Epithelial cell of prostate (primary cell): ENCODE data around the gene MSMB.

Experiments
- DNase-seq: peaks from one replicate; pipeline ENCODE4 v3.0.0-alpha.2; 2011; ENCODE audit warnings: low read depth, low spot score
- H3K27ac ChIP-seq: fragments of 450-650 bp; 2 replicates; pipeline ENCODE4 v1.5.1; 2017; ENCODE audit warnings: mild to moderate bottlenecking

MSMB gene

DNA sequence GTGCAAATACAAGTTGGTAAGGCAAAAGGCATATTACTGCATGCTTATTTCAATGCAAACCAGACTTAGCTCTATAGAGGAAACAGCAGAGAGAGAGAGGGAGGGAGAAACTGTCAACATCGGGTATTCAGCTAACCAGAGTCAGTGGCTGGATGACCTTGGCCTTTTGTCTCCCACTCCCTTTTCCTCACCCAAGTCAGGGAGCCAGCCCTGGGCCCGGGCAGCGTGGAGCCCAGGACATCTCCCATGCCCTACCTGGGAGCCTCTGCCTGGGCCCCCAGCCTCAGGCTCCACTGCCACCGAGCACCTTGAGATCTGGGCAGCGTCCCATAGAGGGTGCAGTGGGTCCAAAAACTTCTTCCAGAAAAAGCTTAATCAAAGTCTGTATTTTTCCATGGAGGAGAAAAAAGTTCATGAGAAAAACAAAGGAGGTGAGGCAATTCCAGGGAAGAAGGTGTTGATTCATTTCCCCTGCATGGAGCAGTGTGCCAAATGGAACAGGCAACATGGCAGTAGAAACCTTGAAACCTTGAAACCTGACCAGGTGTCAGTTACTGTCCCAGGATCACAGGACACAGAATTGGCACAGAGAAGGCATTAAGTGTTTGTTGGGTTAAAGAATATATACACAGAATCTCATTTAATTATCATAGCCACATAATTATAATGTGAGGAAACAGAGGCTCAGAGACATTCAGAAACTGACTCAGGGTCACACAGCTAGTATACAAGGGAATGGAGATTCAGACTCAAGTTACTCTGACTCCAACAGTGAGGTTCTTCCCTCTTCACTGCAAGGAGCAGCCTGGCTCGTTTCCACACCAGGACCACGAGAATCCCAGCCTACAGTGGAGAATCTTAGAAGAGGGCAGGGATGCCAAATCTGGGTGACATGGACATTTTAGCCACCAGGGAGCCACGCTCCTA lies 9.9 kb downstream of the MSMB start:
- DNase-seq, result no peak
- H3K27ac ChIP-seq, result peak overlapping the region; percentile 22

DNA sequence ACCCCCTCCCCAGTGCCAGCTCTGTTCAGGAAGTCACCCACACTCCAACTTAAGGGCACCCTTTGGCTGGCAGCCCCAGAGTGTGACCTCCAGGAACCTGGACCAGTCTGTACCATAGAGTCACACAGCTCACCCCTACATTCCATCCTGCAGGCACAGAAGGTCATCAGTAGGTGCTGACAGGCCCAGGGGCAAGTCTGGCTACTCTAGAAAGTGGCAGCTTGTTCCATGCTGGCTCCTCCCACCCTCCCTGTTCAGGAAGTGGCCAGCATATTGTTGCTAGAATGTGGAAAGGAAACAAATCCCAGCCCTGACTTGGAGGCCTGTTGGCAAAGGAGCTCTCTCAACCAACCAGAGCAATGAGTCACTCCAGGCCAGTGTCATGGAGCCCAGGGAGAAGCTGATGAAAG lies 12.5 kb downstream of the MSMB start:
- peak overlapping the region; percentile 67 for H3K27ac ChIP-seq
- peak; percentile 46 for DNase-seq

DNA sequence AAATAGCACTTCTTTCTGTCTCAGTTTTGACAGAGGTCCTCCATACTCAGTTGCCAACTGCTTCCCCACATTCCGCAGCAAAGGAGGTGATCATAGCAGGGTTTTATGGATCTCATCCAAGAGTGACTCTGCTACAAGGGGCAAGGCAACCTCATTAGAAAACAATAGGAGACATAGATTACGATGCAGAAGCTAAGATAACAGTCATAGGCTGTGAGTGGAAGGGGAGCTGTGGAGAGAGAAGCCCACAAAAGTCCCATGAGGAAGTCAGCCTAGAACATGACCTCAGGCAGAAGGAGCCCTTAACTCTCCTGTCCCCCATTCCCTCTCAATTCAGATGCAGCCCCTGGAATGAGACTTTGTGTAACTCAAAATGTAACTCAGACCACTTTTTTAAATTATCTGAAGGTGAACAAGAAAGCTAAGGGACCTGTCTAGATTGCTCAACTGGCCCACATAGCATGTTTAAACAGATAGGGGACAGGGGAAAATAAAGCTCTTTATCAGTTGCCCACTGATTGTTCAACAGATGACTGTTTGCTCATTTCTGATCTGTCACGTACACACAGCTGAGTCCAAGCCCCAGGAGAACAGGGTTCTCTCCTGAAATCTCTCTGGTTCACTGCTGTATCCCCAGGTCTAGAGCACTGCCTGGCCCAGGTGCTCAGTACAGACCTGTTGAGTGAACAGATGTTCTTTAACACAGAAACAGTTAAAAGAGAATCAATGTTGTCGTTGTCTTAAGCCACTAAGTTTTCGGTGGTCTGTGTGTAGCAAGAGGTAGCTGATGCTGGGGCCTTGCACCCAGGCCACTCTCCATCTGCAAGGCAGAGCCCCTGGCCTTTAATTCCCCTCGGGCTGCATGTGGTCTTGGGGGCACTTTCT lies 14.2 kb downstream of the MSMB start:
- no peak for DNase-seq
- no peak overlapping the region for H3K27ac ChIP-seq

DNA sequence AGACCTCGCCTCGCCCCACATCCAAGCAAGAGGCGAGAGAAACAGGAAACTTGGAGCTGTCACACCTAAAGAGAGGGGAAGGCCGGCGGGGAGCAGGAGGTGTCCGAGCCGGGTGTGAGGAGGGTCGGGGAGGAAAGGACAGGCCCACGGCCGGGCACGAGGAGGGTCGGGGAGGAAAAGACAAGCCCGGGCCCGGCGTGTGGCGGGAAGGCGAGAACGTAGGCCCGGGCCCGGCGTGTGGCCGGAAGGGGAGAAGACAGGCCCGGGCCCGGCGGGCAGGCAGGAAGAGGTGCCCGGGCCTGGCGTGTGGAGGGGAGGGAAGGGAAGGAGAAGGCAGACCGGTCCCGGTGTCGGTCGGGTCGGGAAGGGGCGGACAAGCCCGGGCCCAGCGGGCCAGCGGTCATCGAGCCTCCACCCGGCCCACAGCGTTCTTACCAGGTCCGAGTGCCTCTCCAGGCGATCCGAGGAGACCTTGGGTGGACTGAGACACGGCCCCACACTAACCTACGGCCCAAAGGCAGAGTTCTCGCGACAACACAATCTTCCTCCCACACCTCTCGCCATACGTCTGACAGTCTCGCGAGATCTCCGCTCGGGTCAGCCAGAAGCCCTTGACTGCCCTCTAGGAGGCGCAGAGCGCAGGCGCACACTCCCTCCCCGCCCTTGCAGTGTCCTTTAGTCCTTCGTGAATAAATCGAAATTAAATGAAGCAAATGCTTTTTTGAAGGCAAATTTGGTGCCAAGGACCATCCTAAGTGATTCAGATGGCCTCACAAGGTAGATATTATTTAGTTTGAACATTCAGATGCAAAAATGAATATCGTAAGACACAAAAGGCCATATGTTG lies 15.8 kb downstream of the MSMB start, which contains the start of gene NCOA4:
Gene NCOA4 (minus strand): TSS at position 533 of the 847 bp plus-strand sequence. CDS start 13,943 bp downstream, outside the sequence.
- DNase-seq, result peak; percentile 91
- peak within 1 kb of the TSS; percentile 87 for H3K27ac ChIP-seq

DNA sequence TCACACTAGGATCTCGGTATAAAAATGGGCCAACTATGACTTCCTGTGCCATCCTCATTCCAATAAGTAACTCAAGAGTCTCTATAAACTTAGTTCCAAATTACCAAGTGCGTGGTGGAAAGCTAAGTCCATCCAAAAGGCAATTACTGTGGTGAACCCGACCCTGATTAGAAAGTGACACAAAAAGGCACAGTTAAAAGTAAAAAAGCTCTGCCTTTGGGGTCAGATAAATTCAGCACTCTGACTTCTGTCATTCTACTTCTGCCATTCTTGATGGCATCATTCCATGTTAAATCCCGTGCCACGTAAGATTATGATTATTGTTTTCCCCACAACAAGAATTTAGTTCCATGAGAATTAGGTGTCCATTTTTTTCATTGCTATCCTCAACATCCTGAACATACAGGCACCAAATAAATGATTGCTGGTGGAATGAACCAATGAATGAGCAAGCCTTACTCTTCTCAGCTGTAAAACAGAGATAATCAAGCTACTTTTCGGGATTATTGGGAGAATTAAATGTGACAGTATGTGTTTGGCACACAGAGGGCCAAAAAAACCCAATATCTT lies 16.5 kb downstream of the MSMB start:
- DNase-seq, result no peak
- peak overlapping the region; percentile 87 for H3K27ac ChIP-seq

DNA sequence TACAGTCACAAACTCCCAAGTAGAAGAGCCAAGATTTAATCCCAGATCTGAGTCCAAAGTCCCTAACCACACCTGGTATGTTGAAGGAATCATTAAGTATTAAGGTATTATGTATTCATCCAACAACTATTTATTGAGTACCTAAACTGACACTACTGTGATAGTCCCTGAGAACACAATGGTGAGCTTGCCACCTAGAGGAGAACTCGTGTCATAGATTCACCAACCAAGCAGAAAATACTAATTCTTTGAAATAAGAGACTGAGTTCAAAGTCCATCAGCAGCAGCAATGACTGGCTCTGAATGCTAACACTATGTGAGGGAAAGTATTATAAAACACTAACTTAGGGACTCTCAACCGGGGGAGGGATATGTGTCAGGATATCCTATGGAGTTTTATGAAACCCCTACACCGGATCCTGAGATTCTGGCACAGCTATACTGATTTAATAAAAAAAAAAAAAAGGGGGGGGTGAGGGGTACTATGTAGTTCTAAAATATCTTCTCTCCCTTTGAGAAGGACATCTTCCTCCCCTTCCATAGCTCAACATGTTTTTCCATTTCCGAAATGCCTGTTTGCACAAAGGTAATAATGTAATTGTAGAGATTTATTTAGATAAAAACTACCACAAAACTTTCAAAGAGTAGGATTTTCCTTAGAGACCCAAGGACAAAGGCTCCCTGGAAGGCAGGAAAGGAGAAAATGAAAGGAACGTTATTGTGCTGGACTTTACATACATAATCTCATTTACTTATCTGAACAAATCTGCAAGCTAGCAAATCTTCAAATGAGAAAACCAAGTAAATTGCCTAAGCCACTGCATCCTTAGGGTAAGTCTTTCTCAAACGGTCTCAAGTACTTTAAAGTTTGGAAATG lies 17.2 kb downstream of the MSMB start:
- peak overlapping the region; percentile 87 for H3K27ac ChIP-seq

DNA sequence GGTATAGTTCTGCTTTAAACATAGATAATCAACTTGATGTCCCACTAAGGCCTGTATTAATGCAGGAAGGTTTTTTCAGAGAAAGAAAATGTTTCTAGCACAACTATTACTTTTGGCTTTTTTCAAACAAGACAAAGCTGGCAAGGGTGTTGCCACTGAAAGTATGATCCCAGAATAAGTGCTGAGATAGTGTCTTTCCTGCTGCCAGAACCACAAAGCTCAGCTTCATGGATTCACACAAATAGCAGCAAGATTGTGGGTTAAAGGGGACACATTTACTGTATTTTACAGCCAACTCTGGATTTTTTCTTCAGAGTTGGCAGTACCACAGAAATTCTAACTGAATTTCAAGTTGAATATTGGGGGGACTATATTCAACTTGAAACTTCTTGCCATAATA lies 20.0 kb downstream of the MSMB start:
- no peak overlapping the region for H3K27ac ChIP-seq
- no peak for DNase-seq

More for the DNA sequence above, 17.2 kb downstream of the MSMB start:
- DNase-seq, result peak; percentile 37

DNA sequence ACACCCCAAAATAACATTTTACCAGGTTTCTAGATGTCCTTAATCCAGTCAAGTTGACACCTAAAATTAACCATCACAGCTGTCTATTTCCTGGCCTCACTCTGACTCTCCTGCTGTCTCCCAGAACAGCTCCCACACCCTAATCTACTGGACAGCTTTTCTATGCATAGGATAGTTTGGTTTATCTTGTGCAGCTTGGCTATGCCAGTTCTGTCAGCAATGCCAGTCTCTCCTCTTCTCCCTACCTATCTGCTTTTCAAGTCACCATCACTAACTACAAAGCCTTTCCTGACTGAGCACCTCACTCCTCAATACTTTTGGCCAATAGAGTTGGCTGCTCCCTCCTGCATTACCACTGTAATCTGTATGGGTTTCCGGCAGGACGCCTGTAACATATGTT lies 20.7 kb downstream of the MSMB start:
- DNase-seq, result no peak
- peak overlapping the region; percentile 2 for H3K27ac ChIP-seq

DNA sequence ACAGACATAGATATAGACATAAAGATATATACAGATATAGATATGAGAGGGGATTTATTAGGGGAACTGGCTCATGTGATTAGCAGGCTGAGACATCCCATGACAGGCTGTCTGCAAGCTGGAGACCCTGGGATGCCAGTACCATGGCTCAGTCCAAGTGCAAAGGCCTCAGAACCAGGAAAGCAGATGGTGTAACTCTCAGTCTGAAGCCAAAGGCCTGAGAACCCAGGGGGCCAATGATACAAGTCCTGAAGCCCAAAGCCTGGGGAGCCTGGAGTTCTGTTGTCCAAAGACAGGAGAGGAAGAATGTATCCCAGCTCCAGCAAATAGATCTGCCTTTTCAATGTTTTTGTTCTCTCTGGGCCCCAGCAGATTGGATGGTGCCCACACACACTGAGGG lies 21.1 kb downstream of the MSMB start:
- no peak for DNase-seq
- peak overlapping the region; percentile 2 for H3K27ac ChIP-seq

DNA sequence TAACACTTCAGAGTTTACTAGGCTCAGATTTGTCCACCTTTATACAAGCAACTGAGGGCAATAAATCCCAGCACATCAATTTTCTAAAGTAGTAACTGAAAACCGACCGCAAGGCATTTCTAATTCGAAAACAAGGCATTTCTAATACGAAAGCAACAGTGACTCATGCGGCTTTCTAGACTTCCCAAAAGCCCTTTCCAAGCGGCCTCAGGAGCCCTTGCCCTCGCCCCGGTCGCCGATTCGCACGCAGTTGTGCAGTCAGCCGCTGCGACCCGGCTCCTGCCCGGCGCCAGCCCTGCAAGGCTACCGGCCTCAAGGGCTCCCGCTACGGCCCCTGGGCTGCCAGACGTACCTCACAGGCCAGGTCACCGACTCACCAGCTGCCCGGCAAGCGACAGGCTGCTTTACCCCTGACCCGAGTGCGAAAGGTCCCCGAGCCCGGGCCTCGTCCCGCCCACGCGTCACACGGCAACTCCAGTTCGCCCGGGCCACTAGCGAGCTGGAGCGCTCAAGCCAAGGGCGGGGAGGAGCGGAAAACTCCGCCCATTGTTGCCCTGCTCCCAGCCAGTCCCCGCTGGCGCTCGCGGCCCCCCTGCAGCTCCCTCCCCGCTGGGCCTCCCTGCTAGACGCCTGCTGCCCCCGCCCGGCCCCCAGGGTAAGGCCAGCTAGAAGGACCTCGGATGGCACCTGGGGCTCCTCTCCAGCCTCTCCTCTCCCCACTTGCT lies 22.9 kb downstream of the MSMB start:
- no peak for DNase-seq
- peak overlapping the region; percentile 65 for H3K27ac ChIP-seq

DNA sequence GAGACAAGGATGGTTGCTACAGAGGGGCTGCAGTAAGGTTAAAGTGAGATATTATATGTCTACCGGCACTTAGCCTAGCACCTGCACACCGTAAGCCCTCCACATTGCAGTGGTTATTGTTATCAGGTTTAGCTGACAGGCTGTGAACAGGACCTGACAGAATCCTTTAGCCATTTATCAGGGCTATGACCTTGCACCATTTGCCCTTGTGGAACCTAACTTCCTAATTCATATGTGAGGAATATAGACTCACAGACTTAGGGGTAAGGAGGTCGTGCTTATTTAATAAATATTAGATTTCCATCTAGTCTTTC lies 25.8 kb downstream of the MSMB start:
- DNase-seq, result no peak
- H3K27ac ChIP-seq, result no peak overlapping the region

DNA sequence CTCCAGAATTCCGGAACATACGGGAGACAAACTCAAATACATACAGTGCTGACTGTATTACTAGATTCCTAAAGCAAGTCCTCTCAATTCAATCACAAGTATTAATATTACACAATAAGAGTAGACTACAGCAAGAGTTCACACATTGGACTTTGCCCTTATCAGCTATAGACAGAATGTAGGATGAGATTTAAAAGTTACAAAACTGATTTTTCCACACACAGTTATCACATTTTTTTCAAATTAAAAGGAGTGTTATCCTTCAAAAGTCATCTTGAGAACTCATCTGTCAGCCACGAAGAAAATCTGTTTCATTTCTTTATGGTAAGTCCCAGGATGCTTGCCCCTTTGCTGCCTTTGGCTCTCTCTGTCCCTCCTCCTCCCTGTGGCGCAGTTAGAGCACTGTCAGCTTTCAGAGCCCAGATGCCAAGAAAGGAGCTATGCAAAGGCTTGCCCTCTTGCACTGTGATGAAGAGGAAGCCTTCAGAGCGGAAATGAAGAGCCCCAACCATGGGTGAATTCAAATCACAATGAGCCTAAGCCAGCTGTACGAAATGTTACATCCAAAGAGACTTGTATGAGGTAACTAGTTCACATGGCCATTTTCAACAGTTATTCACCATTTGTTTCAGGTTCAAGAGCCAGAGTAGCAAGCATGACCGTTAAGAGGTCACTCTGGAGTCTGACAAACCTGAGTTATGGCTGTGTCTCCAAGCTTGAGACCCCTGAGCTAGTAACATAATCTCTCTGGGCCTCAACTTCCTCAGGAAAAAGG lies 26.3 kb downstream of the MSMB start:
- DNase-seq, result no peak
- no peak overlapping the region for H3K27ac ChIP-seq

DNA sequence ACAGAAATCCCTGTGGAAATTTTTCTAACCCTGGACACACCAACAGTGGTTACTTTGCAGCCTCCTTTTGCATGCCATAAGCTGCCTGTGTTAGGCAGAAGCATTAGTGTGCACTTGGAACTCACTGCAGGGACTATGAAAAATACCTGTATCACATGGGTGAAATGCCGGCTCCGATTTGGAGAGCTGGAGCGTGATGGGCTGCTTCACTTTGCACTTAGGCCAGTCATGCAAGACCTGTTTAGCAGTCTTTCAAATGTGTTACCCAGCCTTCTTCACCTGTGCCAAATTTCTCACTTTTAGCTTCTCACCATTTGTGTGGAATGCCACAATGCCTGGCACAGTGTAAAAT lies 26.9 kb downstream of the MSMB start:
- H3K27ac ChIP-seq, result no peak overlapping the region
- DNase-seq, result no peak

DNA sequence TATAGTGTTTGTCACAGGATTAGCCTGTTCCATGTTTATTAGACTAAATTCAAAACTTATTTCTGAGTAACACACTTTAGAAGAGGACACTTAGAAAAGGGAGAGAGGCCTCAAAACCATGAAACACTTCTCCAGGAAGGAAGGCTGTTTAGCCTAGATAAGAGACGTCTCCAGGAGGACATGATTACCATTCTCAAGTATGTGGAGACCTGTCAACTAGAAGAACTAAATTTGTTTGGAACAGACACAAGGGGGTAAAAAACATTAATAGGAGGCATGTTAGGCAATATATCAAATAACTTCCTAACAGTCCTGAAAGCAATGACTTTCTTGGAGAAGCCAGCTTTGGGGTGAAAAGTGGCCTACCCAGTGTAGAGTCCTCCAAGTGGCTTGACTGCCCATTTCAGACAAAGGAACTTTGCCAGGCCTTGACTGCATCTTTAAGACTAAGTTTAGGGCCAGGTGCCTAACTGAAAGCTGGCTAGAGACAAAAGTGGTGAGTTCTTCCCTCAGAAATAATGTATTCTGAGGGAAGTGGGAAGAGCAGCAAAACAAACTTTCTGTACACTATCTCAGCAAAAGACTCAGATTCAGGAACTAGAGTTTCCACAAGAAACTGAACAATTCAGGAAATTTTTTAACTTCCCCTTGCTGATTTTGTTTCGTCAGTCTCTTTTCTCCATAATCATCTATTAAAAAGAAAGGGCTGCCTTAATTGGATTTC lies 27.5 kb downstream of the MSMB start:
- no peak overlapping the region for H3K27ac ChIP-seq
- DNase-seq, result no peak

DNA sequence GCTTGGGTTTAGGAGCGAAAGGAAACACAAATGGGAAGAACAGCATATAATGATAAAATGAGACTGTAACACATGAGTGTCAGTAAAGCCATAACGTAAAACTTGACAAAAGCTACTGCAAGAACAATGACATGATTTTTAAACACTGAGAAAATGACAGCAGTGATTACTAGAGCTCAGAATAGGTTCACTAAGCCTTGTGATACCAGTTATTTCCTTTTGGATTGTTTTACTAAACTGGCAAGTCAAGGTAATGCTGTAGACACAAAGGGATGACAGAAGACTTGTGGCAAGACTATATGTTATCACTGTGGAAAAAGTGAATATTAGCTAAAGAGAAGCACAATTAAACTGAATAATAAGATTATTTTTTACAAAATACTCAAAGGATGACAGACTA lies 28.3 kb downstream of the MSMB start:
- no peak overlapping the region for H3K27ac ChIP-seq
- no peak for DNase-seq

DNA sequence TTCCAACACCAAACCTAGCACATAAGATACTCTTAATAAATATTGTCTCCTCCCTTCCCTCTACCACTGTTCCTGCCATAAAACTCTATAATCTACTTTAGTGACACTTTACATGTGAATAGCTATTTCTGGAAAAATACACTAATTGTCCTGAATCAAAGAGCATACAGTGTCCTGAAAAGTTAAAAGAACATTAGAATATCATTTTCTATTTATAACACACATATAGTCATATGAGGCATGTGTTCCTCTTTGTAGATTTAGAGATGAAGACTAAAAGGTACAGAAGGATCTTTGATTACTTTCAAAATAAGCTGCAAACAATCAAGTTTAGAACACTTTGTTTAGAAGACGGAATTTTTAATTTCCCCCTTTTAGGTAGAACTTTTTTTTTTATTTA lies 29.3 kb downstream of the MSMB start:
- no peak for DNase-seq
- H3K27ac ChIP-seq, result no peak overlapping the region

DNA sequence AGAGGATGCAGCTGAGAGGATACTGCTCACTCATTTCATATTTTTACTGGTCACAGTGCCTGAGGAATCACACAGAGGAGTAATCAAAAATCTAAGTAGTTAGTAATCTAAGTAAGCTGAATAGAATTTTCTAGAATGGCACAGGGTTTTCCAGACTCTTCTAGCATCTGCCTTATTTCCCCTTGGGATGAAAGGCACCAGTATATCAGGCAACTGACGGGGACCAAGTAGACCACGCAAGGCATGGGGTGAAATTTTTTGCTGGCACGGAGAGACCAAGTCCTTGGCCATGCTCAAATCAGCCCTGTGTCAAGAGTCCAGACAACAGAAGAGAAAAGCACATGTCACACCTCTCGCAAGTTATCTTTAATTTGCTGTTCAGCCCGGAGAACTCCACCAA lies 29.9 kb downstream of the MSMB start:
- no peak overlapping the region for H3K27ac ChIP-seq
- no peak for DNase-seq
